Transverse colon (tissue), 4 donors: ENCODE measurements around the gene EML4. TPM values are rescaled to one million over a fixed set of nuclear protein-coding genes. Genes with fewer than 3 reads are reported as not detected.

ENCODE experiments used
- DNase-seq: peaks from one replicate; pipeline ENCODE4 v3.0.0-alpha.2; 2019
- H3K27ac ChIP-seq, 4 donors: fragments of 200-600 bp; sonication (generic); 2 replicates each; pipeline ENCODE4 v1.5.1; 2016 to 2018; ENCODE audit warnings: inconsistent platforms in 4 of 4
- H3K27me3 ChIP-seq: fragments of 200-600 bp; sonication (generic); 2 replicates; pipeline ENCODE4 v1.5.1; 2017; ENCODE audit warnings: inconsistent platforms
- H3K36me3 ChIP-seq, 4 donors: fragments of 200-600 bp; sonication (generic); 2 replicates each; pipeline ENCODE4 v1.5.1; 2017 to 2019; ENCODE audit warnings: inconsistent platforms in 4 of 4
- H3K4me1 ChIP-seq, 4 donors: fragments of 200-600 bp; sonication (generic); 2 replicates each; pipeline ENCODE4 v1.5.1; 2017 to 2020; ENCODE audit warnings: inconsistent platforms in 4 of 4
- H3K4me3 ChIP-seq, 4 donors: fragments of 200-600 bp; sonication (generic); 1 replicate in 1 of 4; 2 replicates in 3 of 4; pipeline versions ENCODE4 v1.5.1 to v1.6.1; 2017 to 2019; ENCODE audit warnings: inconsistent platforms in 4 of 4
- H3K9me3 ChIP-seq, 2 donors: fragments of 200-600 bp; sonication (generic); 2 replicates each; pipeline ENCODE4 v1.5.1; 2017 to 2019; ENCODE audit warnings: inconsistent platforms in 2 of 2
- CTCF ChIP-seq, 5 experiments: fragments of 200-600 bp in 3 of 5; fragments of 450-650 bp in 2 of 5; sonication (generic) in 3 of 5; IDR thresholded peaks; 1 replicate in 2 of 5; 2 replicates in 3 of 5; pipeline ENCODE4 v1.5.1; 2016 to 2017; ENCODE audit warnings: antibody characterized with exemption in 5 of 5, inconsistent platforms in 3 of 5, mild to moderate bottlenecking in 2 of 5, moderate library complexity in 1 of 5
- EP300 ChIP-seq: sonication (generic); formaldehyde crosslinking; IDR thresholded peaks from one replicate; pipeline ENCODE4 v1.6.1; 2017; ENCODE audit warnings: antibody characterized with exemption, low read depth
- POLR2A ChIP-seq: fragments of 450-650 bp; IDR thresholded peaks from one replicate; pipeline ENCODE4 v1.6.1; 2016; ENCODE audit warnings: antibody characterized with exemption, mild to moderate bottlenecking, moderate library complexity
- POLR2AphosphoS5 ChIP-seq, 3 donors: sonication (generic); formaldehyde crosslinking; IDR thresholded peaks; one replicate each; pipeline ENCODE4 v1.6.1; 2016; ENCODE audit warnings: antibody characterized with exemption in 3 of 3
- WGBS, 2 donors: methylation state at CpG; one replicate each; pipeline ENCODE4 v1.1.5; 2018; ENCODE audit warnings: low coverage in 1 of 2; 5-methylcytosine and 5-hydroxymethylcytosine counted together
- in situ Hi-C, 4 donors: fragments of 200-750 bp; cut with MboI; loops; one replicate each; pipeline versions ENCODE4 v1.15.0 to v1.15.1; 2017; ENCODE audit warnings: low sequenced_read_pairs in 3 of 4, low pct_ligation_motif_present in 1 of 4, low pct_unique_long_range_greater_than_20kb in 1 of 4
- intact Hi-C: fragments of 100-400 bp; cut with DNase I; formaldehyde crosslinking; loops from one replicate; pipeline ENCODE4 v1.15.1; 2023; ENCODE audit warnings: low total_unique reads
- total RNA-seq, 4 donors: library from RNA; depleted of rRNA; stranded (reverse); fragments of >200 nt; gene quantifications; one replicate each; pipeline ENCODE4 v1.1.0, GENCODE V29; 2016

EML4 gene
- total RNA-seq, 4 donors from 2014 or later: 49.7 to 91.5 (median 67.5) TPM

DNA sequence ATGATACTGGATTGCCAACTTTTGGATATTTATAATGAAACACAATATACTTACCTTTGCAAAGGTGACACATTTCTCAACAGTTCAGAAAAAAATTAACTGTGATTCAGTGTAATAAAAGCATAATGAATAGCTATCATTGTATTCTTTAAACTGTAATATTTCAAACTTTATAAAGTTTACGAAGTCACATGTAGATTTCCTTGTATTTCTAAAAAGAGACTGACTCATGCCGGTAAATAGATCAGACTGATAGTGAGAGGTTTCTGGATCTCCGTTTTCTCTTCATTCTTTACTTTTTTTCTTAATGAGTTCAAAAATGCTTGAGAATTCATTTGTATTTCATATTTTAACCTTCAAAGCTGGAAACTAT lies 70.1 kb downstream of the EML4 start:
- intact Hi-C loops (loop anchor here (10.0 kb wide), 1 partner anchor 144 kb away; no protein-coding TSS in a partner anchor), in situ Hi-C loops (loop anchor here in 2 of 4 donors (5.0 to 25.0 kb wide), 3 partner anchors 142 to 377 kb away; no protein-coding TSS in a partner anchor)
- Histone ChIP-seq H3K36me3 (no peaks in the 10 kb centered on the region), H3K4me3 (no peak overlapping the region), H3K9me3 (no peaks in the 10 kb centered on the region), H3K27me3 (no peaks in the 10 kb centered on the region), H3K4me1 (peaks cover 0 to 59% (median 29%) of the 10 kb centered on the region in 4 donors), H3K27ac (no peak overlapping the region)
- DNase-seq: no peak
- WGBS, 2 donors: 38 to 48% methylated on average over 3 of the region's 3 CpGs
- TF ChIP-seq EP300 (no peak), POLR2AphosphoS5 (IDR thresholded peaks at IDR 0.05) (no peak), POLR2A (no peak), CTCF (IDR thresholded peaks at IDR 0.05) (no peak)

DNA sequence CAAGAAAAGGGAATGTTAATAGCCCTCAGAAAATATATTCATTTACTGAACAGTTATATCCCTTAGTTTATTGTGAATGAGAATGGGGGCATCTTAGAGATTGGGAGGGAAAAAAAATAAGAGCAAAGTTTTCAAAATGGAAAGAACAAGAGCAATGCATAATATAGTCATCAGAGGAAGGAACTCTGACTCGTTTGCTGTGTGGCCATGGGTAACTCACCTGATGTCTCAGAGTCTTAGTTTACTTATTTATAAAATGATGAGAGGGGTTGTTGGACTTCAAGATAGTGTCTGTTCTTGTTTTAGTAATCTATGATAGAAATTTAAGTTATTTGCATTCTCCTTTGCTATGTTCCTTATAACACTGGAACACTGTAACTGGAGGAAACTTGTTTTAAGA lies 70.7 kb downstream of the EML4 start:
- intact Hi-C loops: loop anchor here (10.0 kb wide), 1 partner anchor 145 kb away; no protein-coding TSS in a partner anchor
- no peaks in the 10 kb centered on the region for H3K9me3 ChIP-seq
- no peaks in the 10 kb centered on the region for H3K36me3 ChIP-seq
- peaks cover 0 to 61% (median 32%) of the 10 kb centered on the region in 4 donors for H3K4me1 ChIP-seq
- H3K27me3 ChIP-seq: no peaks in the 10 kb centered on the region
- TF ChIP-seq CTCF (IDR thresholded peaks at IDR 0.05) (no peak), POLR2A (no peak), EP300 (no peak), POLR2AphosphoS5 (IDR thresholded peaks at IDR 0.05) (no peak)
- H3K27ac ChIP-seq: no peak overlapping the region
- WGBS, 2 donors: 63 to 67% methylated on average over 1 of the region's 1 CpG
- no peak overlapping the region for H3K4me3 ChIP-seq
- DNase-seq: no peak
- in situ Hi-C loops: loop anchor here in 2 of 4 donors (5.0 to 25.0 kb wide), 3 partner anchors 143 to 378 kb away; no protein-coding TSS in a partner anchor

DNA sequence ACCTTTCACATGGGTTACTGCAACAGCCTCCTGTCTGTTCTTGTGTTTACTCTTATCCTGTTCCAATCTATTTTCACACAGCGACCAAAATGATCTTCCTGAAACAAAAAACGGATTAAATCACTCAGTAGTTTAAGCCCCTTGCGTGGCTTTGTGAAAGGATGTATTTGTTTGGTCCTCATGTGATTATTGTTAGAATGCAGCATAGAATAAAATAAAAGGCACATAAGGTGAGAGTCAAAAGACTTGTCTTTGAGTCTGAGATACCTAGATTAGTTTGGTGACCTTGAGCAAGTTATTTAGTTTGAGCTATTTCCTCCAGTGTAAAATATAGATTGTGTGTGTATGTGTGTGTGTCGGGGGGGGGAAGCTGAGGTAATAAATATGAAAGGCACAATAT lies 72.4 kb downstream of the EML4 start:
- Histone ChIP-seq H3K4me1 (peaks cover 0 to 57% (median 30%) of the 10 kb centered on the region in 4 donors), H3K27ac (peak overlapping the region in 3 of 4 donors; percentile 2 to 12 (median 4)), H3K9me3 (no peaks in the 10 kb centered on the region), H3K4me3 (no peak overlapping the region), H3K27me3 (no peaks in the 10 kb centered on the region), H3K36me3 (no peaks in the 10 kb centered on the region)
- TF ChIP-seq POLR2A (no peak), CTCF (IDR thresholded peaks at IDR 0.05) (no peak), POLR2AphosphoS5 (IDR thresholded peaks at IDR 0.05) (no peak), EP300 (no peak)
- in situ Hi-C loops: loop anchor here in 2 of 4 donors (25.0 kb wide), 1 partner anchor 379 kb away; no protein-coding TSS in a partner anchor
- intact Hi-C loops: no loop called here
- no peak for DNase-seq
- 33 to 59% methylated on average over 4 of the region's 4 CpGs for WGBS, 2 donors

DNA sequence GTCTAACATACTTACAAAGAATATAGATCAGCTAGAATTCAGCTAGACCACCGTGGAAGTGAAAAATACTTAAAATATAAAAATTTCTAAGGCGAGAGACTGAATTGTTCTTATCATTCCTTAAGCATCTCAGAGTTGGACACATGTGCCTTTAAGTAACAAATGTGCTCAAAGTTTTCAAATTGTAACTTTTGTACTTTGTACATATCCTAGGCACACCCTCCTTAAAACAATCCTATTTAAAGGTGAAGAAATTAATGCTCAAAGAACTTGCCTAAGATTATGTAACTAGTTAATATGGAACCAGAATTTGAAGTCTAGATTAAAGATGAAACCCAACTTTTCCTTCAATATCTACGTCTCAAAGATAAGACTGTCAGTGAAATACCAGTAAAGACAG lies 74.1 kb downstream of the EML4 start:
- WGBS, 2 donors: 73 to 78% methylated on average over 3 of the region's 3 CpGs
- H3K4me1 ChIP-seq: peaks cover 0 to 56% (median 30%) of the 10 kb centered on the region in 4 donors
- no peak for DNase-seq
- intact Hi-C loops: no loop called here
- no peaks in the 10 kb centered on the region for H3K27me3 ChIP-seq
- no peak overlapping the region for H3K4me3 ChIP-seq
- TF ChIP-seq POLR2AphosphoS5 (IDR thresholded peaks at IDR 0.05): no peak
- TF ChIP-seq CTCF (IDR thresholded peaks at IDR 0.05): no peak
- no peak for TF ChIP-seq POLR2A
- no peak for TF ChIP-seq EP300
- no peaks in the 10 kb centered on the region for H3K9me3 ChIP-seq
- H3K27ac ChIP-seq: peak overlapping the region; percentile 6 to 27 (median 18)
- no peaks in the 10 kb centered on the region for H3K36me3 ChIP-seq
- in situ Hi-C loops: loop anchor here in 2 of 4 donors (25.0 kb wide), 1 partner anchor 381 kb away; no protein-coding TSS in a partner anchor
